Loucy (cell line): ENCODE measurements around the gene C1QBP.

Source experiments
- EZH2phosphoT487 ChIP-seq: fragments of 200-600 bp; IDR thresholded peaks from 2 replicates; pipeline ENCODE4 v1.6.1; 2018; ENCODE audit warnings: antibody characterized with exemption, mild to moderate bottlenecking, moderate library complexity, borderline replicate concordance
- TF ChIP-seq, protein P1 (sequence below): fragments of 200-600 bp; sonication (generic); conservative IDR thresholded peaks from 2 replicates; pipeline ENCODE4 v1.5.1; 2014; ENCODE audit warnings: mild to moderate bottlenecking, antibody characterized with exemption, low read length

DNA sequence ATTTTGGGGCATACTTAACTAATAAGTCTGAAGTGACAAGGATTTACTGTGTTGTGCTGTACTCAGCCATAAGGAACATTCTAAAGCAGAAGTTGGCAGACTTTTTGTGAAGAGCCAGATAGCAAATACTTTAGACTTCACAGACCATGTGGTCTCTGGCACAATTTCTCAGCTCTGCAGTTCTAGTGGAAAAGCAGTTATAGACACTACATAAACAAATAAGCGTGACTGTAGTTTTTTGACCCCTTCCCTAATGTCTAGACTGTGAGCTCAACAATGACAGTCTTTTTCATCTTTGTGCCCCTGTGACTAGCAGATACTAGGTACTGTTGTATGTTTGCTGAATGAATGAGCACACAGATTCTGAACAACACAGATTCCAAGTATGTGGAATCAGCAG is 14.0 kb downstream of the C1QBP start:
- TF ChIP-seq, protein P1, sequence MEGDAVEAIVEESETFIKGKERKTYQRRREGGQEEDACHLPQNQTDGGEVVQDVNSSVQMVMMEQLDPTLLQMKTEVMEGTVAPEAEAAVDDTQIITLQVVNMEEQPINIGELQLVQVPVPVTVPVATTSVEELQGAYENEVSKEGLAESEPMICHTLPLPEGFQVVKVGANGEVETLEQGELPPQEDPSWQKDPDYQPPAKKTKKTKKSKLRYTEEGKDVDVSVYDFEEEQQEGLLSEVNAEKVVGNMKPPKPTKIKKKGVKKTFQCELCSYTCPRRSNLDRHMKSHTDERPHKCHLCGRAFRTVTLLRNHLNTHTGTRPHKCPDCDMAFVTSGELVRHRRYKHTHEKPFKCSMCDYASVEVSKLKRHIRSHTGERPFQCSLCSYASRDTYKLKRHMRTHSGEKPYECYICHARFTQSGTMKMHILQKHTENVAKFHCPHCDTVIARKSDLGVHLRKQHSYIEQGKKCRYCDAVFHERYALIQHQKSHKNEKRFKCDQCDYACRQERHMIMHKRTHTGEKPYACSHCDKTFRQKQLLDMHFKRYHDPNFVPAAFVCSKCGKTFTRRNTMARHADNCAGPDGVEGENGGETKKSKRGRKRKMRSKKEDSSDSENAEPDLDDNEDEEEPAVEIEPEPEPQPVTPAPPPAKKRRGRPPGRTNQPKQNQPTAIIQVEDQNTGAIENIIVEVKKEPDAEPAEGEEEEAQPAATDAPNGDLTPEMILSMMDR = no peak
- TF ChIP-seq EZH2phosphoT487 = no peak
